Measurements from ENCODE around the gene AVPR2.

The AVPR2 gene

GRCh38 chrX:153948847-153949805 is 44.7 kb downstream of the AVPR2 start:
- H3K4me3 ChIP-seq (ENCODE audit: low read depth, low read length) = no peak overlapping the region

- H3K4me3 ChIP-seq (ENCODE audit: low read depth, low read length) = no peak overlapping the region
Observed at GRCh38 chrX:153950127-153950526, 45.7 kb downstream of the AVPR2 start.

DNA sequence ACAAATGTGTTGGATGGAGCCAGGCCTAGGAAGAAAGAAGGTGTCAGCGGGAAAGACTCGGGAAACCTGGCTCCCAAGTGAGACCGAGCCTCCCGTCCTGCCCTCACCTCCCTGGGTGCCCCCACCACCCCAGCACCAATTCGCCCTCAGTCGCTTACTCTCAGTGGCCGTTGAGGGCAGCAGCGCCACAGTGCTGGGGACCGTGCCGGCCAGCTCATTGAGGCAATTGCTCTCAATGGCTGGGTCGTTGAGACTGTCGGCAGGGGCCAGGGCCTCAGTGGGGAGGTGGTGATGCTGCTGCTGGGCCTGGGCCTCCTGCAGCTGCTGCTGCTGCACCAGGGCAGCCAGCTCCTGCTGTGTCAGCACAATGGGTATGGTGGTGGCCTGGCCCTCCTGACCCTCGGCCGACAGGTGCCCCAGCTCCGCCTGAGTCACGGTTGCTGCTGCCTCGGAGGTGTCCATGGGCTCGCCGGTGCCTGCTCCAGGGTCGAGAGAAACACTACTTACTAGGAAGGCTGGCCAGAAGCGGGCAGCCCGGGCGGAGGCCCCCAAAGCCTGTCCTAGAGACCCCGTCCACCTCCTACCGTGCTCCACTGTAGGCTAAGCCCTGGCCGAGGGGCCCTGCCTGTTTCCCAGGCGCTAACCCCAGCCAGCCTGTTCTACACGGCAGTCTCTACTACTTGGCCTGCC is 47.4 kb downstream of the AVPR2 start:
- no peak overlapping the region for H3K4me3 ChIP-seq (ENCODE audit: low read depth, low read length)

DNA sequence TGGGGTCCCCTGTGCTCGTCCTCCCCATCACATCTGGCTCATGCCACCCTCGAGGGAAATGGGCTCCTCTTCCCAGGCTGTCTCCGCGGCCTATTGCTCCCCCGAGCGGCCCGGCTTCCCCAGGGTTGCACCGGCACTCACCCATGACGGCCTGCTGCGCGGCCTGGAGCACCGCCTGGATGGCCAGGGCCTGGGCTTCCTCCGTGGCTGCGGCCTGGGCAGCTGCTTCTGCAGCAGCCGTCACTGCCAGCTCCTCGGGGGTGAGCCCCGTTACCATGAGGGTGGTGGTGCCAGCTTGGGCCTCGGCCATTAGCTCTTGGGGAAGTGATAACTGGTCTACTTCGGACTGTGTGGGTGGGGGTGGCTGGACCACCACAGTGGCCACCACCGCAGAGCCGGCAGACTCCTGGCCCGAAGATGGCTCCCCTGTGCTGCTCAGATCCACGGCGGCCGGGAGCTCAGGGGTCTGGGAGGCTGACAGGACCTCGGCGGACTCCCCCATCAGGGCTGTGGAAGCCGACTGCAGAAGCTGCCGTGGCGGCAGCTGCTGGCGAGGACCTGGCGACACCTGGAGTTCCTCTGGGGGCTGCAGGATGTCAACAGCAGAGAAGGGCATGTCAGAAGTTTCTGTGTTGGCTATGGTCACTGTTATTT is 48.0 kb downstream of the AVPR2 start:
- H3K4me3 ChIP-seq (ENCODE audit: low read depth, low read length) = no peak overlapping the region

DNA sequence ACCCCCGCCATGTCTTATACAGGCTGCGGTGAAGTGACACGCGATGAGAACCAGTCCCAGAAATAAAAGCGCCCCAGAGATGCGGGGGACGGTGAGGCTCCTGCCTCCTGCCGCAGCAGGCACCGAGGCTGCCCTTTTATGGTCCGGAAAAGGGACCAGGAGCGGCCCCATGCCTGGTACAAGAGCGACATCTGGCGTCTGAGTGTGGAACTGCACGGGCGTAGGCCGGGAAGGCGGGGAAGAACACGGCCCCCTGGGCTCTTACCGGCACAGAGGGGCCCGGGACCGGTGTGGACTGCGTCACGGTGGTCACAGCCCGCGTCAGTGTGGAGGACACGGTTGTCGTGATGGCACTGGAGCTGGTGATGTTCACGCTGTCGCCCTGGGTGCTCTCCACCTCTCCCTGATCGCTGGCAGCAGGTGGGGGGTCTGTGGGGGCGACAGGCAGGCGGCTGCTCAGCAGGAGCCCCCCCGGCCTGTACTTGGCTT is 48.9 kb downstream of the AVPR2 start:
- no peak overlapping the region for H3K4me3 ChIP-seq (ENCODE audit: low read depth, low read length)

DNA sequence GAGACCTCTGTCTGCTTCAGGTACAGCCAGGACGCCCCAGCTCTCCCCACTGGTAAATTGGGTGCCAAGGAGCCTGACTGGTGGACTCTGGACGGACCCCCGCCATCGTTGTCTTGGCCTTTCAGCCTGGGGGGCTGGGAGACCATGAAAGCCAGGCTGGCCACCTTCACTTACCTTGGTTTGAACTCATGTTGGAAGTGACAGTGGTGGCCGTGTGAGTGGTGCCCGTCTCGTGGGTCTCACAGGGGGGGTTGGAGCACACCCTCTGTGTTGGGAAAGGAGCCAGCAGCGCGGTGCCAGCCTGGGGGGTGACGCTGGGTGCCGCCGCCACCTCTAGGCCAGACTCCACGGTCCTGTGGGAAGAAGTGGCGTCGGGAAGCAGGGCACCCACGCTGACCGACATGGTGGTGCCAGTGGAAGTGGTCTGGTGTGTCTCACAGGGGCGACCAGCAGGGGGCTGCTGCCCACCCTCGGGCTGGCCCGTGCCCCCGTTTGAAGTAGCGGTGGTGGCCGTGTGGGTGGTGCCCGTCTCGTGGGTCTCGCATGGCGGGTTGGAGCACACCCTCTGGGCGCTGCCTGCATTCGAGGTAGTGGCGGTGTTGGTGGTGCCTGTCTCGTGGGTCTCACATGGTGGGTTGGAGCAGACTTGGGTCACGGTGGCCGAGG is 49.6 kb downstream of the AVPR2 start:
- H3K4me3 ChIP-seq (ENCODE audit: low read depth, low read length) = no peak overlapping the region

- H3K4me3 ChIP-seq (ENCODE audit: low read depth, low read length) = no peak overlapping the region
Observed at GRCh38 chrX:153954558-153955227, 50.2 kb downstream of the AVPR2 start.

- no peak overlapping the region for H3K4me3 ChIP-seq (ENCODE audit: low read depth, low read length)
Observed at GRCh38 chrX:153955228-153955732, 50.8 kb downstream of the AVPR2 start.

- no peak overlapping the region for H3K4me3 ChIP-seq (ENCODE audit: low read depth, low read length)
Observed at GRCh38 chrX:153956044-153956907, 51.8 kb downstream of the AVPR2 start.
